NCI-H2196 treated with DMSO at 0.1 percent for 48 hours (cell line): ENCODE data around the gene GJB4.
"Not testable (repeated sequence)": the region's sequence is repeated elsewhere in the genome, so short reads cannot be mapped to it uniquely, and the experiment has no call there.

Source experiments
- DNase-seq: peaks from one replicate; lab custom pipeline; 2025; ENCODE audit not compliant: unreplicated experiment; lab: John Stamatoyannopoulos, UW

Gene GJB4

DNA sequence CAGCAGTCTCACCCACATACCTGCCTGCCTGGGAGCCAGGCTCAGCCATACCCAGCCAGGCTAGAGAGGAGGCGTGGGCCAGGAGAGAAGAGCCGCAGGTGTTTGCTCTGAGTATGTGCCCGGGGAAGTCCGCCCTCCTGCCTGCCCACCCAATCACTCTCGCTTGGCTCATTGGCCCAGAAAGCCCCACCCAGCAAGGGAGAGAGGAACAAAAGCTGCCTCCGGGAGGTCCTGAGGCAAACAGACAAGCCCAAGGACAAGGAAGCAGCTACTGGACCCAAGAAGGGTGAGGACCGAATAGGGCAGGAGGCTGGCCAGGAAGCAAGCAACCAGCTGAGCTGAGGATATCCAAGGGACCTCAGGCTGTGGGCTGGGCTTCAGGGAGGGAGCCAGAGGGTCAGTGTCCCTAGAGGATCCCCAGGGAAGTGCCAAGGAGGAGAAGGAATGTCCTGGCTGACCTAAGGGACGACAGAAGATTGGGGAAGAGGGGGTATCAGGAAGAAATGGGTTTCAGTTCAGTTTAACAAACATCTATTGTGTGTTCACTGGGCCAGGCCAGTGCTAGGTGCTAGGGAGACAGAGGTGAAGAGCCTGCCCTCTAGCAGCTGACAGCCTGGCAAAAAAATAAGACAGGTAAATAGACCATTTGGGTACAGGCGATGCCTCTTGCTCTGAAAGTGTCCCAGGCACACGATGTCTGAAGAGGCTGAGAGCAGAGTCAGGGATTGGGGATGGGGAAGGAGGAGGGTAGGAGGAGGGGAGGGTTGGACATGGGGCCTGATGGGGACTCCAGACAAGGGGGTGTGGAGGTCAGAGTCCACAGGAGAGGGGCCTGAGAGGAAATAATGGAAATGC is at the start of gene GJB4:
TSS of gene GJB4 (plus strand) at position 238 of the 855 bp plus-strand sequence. CDS start 1,515 bp downstream, outside the sequence.
- no peak for DNase-seq

GRCh38 chr1:34710812-34711211 is 48.7 kb upstream of the GJB4 start:
- no peak for DNase-seq

- DNase-seq, result no peak
Observed at GRCh38 chr1:34711485-34711884, 48.1 kb upstream of the GJB4 start.

GRCh38 chr1:34712007-34712688 is 47.4 kb upstream of the GJB4 start:
- DNase-seq, result no peak

DNA sequence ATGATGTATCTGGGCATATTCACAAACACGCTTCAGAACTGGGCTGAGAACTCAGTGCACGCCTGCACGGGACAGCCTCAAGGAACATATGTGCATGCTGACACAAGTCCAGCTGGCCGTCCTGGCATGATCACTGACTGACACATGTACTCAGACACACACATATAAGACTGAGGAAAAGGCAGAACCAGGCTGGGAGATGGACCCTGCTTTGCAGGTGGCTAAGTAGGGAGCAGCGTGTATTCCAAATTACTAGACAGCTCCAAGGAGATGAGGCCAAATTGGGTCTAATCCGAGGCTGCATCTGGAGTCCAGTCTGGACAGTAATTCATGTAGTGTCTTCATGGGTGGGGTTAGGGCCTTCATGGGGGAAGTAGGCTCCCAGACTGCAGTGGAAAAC is 46.1 kb upstream of the GJB4 start:
- DNase-seq, result no peak

DNA sequence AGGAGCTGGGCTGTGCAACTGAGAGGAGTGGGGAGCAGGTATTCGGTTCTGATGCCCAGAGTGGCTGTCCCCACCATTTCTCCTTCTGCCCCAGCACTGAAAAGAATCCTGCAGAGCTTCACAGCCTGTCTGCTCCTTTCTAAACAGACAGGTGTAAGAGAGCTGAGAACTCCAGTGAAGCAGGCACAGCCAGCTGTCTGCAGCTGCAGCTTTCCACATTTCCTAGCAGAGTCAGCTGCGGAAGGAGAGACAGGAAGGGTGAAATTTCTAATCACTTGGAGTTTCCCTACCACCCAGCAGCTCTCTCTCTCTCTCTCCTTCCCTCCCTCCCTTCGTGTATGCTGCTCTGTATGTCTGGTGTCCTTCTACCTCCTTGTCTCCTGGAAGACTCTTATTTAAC is 45.2 kb upstream of the GJB4 start:
- no peak for DNase-seq

DNA sequence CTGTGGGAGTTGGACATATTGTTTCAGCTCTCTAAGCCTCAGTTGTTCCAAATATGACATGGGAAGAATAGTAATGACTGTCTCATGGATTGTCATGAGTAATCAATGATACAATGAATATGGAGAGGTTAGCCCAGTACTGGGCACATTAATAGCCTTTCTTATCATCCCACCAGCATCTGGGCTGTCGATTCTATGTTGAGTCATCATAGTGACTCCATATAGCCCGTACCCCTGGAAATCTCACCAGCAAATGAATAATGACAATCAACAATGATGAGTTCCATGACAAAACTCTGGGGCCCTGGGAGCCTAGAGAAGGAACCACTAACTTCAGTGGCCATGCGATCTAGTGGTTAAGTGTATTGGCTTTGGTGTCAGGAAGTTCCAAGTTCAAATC is 44.4 kb upstream of the GJB4 start:
- no peak for DNase-seq

DNA sequence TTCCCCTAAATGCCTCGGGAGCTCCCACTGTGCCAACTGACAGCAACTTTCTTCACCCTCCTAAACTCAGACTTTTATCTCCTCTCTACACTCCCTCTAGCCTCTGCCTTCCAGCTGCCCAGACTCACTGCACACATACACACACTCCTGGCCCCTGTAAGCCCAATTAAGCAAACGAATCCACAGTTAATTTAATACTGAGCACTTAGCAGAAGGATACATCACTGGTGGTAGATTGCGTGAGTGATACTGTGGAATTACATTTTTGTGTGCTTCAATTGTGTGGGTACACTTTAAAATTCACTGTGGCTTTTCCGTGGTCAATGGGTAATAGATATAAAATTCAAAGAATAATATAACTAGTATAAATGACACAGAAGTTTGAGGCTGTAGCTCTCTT is 38.3 kb upstream of the GJB4 start:
- DNase-seq, result no peak

- no peak for DNase-seq
Observed at GRCh38 chr1:34721646-34722355, 37.7 kb upstream of the GJB4 start.

DNA sequence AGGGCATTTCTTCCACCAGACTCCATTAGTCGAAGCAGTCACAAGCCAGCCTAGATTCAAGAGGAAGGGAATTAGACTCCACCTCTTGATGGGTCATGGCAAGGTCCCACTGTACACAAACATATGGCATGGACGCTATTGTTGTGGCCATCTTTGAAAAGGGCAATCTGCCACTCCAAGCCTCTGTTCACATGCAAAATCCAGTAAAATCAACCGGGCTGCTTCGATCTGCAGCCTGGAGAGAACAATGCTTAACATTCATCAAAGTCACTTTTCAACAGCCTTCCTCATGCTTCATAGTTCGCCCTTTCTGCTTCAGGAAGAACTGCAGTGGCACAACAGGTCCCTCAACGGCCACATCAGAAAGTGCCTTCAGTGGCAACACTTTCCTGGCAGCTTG is 32.7 kb upstream of the GJB4 start:
- DNase-seq, result no peak

DNA sequence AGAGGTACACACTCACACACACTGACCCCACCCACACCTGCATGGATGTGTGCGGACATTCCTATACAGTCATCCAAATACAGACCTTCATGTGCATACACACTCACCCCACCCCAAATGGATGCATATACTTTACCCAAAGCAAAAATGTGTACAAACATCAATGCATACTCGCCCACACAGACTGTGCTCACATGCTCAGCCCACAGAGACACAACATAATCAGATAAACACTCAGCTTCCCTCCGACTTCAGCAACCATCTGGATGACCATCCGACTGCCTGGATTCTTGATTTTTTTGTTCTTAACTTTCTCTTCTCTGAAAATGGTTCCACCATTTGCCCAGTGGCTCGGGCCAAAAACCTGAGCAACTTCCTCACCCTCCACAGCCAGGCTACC is 29.1 kb upstream of the GJB4 start:
- DNase-seq, result no peak

GRCh38 chr1:34732831-34733230 is 26.7 kb upstream of the GJB4 start:
- DNase-seq, result not testable (repeated sequence)

DNA sequence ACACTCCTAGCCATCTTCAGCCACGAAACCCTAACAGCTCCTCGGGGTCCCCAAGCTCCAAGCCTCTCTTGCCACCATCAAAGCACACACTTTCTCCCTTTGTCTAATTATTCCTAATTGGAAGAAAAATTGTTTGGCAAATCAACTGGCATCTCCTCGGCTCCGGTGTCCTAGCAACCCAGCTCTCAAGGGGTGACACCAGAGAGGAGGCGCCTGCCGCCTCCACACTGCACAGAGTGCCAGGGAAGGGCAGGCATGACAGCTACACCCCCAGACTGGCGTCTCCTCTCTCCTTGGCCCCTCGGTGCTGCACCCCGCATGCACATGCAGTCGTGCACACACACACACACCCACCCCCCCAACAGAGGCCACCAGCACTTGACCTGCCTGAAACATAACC is 22.8 kb upstream of the GJB4 start:
- no peak for DNase-seq

GRCh38 chr1:34737236-34737635 is 22.3 kb upstream of the GJB4 start:
- not testable (repeated sequence) for DNase-seq

GRCh38 chr1:34739613-34740012 is 19.9 kb upstream of the GJB4 start:
- no peak for DNase-seq

- no peak for DNase-seq
Observed at GRCh38 chr1:34740161-34740868, 19.2 kb upstream of the GJB4 start.

DNA sequence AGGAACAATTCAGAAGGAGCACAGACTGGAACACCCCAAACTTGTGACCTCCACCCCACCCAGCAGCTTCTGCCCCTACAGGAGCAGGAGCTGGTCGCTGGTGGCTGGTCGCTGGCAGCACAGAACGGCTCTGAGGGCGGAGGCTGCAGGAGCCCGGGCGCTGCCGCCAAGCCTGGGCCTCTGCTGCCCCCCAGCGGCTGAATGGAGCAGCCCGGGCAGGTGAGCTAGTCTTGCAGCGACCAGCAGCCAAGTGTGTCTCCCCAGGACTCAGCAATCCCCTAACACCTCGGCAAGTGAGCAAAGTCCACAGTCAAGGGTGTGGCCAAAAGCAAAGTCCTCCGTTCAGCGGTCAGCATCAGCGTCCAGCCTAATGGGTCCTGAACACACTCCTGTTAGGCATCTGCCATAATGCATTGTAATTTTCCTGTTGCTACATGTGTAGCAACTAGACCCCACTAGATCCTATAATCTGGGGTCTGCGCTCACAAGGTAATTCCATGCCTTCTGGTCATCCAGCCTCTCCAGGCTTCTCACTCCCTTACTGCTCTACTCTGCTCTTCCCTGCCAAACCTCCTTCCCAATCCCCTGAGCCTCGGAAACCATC is 16.8 kb upstream of the GJB4 start:
- peak; percentile 39 for DNase-seq

GRCh38 chr1:34743775-34744174 is 15.8 kb upstream of the GJB4 start:
- no peak for DNase-seq

GRCh38 chr1:34744851-34745250 is 14.7 kb upstream of the GJB4 start:
- no peak for DNase-seq

GRCh38 chr1:34745666-34746065 is 13.9 kb upstream of the GJB4 start:
- no peak for DNase-seq

DNA sequence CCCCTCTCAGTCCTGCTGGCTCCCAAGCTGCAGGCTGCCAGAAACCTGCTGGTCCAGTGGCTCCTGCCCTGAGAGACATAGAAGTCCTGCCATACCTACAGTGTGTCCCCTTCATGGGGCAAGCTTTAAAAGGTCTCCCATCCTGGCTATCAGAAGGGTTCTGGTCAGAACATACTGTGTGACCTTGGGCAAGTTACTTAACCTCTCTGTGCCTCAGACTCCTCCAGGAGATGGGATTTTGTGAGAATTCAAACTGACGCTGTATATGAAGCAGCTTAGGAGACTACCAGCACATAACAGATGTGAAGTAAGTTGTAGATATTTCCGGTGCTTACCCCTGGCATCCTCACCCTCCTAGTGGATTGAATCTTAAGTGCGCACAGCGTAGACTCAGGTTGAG is 13.4 kb upstream of the GJB4 start:
- DNase-seq, result no peak
